Measurements from ENCODE around the gene NEB. TPM values are rescaled to one million over a fixed set of nuclear protein-coding genes. Genes with fewer than 3 reads are reported as not detected.

Gene NEB, protein sequence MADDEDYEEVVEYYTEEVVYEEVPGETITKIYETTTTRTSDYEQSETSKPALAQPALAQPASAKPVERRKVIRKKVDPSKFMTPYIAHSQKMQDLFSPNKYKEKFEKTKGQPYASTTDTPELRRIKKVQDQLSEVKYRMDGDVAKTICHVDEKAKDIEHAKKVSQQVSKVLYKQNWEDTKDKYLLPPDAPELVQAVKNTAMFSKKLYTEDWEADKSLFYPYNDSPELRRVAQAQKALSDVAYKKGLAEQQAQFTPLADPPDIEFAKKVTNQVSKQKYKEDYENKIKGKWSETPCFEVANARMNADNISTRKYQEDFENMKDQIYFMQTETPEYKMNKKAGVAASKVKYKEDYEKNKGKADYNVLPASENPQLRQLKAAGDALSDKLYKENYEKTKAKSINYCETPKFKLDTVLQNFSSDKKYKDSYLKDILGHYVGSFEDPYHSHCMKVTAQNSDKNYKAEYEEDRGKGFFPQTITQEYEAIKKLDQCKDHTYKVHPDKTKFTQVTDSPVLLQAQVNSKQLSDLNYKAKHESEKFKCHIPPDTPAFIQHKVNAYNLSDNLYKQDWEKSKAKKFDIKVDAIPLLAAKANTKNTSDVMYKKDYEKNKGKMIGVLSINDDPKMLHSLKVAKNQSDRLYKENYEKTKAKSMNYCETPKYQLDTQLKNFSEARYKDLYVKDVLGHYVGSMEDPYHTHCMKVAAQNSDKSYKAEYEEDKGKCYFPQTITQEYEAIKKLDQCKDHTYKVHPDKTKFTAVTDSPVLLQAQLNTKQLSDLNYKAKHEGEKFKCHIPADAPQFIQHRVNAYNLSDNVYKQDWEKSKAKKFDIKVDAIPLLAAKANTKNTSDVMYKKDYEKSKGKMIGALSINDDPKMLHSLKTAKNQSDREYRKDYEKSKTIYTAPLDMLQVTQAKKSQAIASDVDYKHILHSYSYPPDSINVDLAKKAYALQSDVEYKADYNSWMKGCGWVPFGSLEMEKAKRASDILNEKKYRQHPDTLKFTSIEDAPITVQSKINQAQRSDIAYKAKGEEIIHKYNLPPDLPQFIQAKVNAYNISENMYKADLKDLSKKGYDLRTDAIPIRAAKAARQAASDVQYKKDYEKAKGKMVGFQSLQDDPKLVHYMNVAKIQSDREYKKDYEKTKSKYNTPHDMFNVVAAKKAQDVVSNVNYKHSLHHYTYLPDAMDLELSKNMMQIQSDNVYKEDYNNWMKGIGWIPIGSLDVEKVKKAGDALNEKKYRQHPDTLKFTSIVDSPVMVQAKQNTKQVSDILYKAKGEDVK (N-terminal part only)
- total RNA-seq (3.6 and 5.1 TPM in 2 replicates), polyA plus RNA-seq (4.0 and 4.6 TPM in 2 replicates), polyA minus RNA-seq (2.7 and 2.8 TPM in 2 replicates)
- 52.7 TPM for total RNA-seq (2013)

DNA sequence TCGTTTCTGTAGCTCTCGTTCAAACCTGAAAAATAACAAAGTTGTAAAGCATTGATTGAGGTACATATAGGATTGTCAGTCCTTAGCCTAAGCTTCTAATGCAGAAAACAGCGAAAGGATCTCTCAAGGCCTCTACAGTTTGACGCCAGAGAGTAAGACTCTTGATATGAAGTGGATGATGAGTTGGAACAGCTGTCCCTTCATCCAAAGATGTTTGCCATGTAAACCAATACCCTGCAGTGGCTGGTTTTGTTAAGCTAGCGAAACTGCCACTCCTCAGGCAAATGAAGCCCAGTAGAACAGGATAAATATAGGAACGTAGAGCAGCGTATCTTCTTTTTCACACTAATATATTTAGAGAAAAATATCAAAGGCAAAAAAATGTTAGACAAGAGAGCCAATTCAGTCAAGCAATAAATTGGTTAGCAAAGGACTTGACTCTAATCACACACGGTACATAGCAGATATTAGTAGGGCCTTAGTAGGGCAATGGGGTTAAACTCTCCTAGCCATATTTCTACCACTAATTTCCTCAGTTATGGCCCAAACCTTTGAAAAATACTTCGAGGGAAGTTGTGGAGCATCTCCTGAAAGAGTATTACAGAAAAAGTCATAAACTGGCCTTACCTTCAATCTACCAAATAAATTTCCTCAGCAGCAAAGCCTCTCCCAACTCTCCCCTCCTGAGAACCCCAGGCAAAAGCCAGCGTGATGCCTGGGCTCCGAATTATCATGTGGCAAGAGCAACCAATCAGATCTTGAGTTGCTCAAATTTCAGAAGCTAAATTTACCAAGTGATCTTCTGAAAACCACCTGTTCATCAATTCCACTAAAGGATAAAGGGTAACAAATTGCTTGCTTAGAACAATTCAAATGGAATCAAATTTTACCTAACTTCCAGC, at the start of gene NEB:
Gene NEB (minus strand): TSS at position 706 of the 902 bp plus-strand sequence. CDS start 1,320 bp downstream, outside the sequence.
- Mint-ChIP-seq H3K27ac (no peak within 1 kb of the TSS), H3K4me1 (peaks cover 25% of the 10 kb centered on the region), H3K4me3 (no peak within 1 kb of the TSS), H3K9me3 (ENCODE audit: insufficient read depth) (no peaks in the 10 kb centered on the region), H3K27me3 (no peaks in the 10 kb centered on the region)
- Histone ChIP-seq H3K4me3 (ENCODE audit: control extremely low read depth in 1 of 5, extremely low read depth in 1 of 5, insufficient read depth in 1 of 5, low read depth in 2 of 5, low read length in 4 of 5) (no peak within 1 kb of the TSS), H3K27me3 (replicated peaks in 1 of 4; ENCODE audit: control extremely low read depth in 1 of 4, control insufficient read depth in 3 of 4, insufficient read depth in 4 of 4, low read length in 3 of 4) (no peaks in the 10 kb centered on the region), H3K79me2 (ENCODE audit: control insufficient read depth, insufficient read depth, low read length) (no peaks in the 10 kb centered on the region), H3K36me3 (replicated peaks in 1 of 2; ENCODE audit: control extremely low read depth in 1 of 2, control insufficient read depth in 1 of 2, extremely low read depth in 1 of 2, insufficient read depth in 2 of 2, low read length in 1 of 2) (no peaks in the 10 kb centered on the region), H2AFZ (ENCODE audit: insufficient read depth, low read depth, low read length, poor library complexity, severe bottlenecking) (no peak within 1 kb of the TSS), H3K4me1 (ENCODE audit: control insufficient read depth in 2 of 2, insufficient read depth in 2 of 2, low read length in 2 of 2) (peaks cover 19 to 20% of the 10 kb centered on the region in 2 donors), H3K27ac (ENCODE audit: low read length in 2 of 2) (no peak within 1 kb of the TSS), H3K9me3 (ENCODE audit: control extremely low read depth in 1 of 3, control insufficient read depth in 2 of 3, insufficient read depth in 1 of 3, low read length in 2 of 3) (peaks cover 0 to 4% (median under 1%) of the 10 kb centered on the region in 3 donors), H4K20me1 (ENCODE audit: control insufficient read depth, insufficient read depth, low read length, poor library complexity, severe bottlenecking) (no peaks in the 10 kb centered on the region), H3K4me2 (replicated peaks; ENCODE audit: low read depth, low read length, poor library complexity, severe bottlenecking) (no peak within 1 kb of the TSS), H3K9ac (ENCODE audit: low read length) (no peak within 1 kb of the TSS)
- DNase-seq = no peak
- intact Hi-C loops (cut with micrococcal nuclease) = no loop called here
- ATAC-seq (ENCODE audit: low read depth) = no peak
- ChIA-PET CTCF (no interaction called here), POLR2A (no interaction called here)
- WGBS (ENCODE audit: insufficient coverage) = 95% methylated on average over 4 of the region's 11 CpGs
- TF ChIP-seq, protein P1, sequence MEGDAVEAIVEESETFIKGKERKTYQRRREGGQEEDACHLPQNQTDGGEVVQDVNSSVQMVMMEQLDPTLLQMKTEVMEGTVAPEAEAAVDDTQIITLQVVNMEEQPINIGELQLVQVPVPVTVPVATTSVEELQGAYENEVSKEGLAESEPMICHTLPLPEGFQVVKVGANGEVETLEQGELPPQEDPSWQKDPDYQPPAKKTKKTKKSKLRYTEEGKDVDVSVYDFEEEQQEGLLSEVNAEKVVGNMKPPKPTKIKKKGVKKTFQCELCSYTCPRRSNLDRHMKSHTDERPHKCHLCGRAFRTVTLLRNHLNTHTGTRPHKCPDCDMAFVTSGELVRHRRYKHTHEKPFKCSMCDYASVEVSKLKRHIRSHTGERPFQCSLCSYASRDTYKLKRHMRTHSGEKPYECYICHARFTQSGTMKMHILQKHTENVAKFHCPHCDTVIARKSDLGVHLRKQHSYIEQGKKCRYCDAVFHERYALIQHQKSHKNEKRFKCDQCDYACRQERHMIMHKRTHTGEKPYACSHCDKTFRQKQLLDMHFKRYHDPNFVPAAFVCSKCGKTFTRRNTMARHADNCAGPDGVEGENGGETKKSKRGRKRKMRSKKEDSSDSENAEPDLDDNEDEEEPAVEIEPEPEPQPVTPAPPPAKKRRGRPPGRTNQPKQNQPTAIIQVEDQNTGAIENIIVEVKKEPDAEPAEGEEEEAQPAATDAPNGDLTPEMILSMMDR (IDR thresholded peaks at IDR 0.05) = no peak
- TF ChIP-seq EZH2 (IDR thresholded peaks at IDR 0.05; ENCODE audit: borderline replicate concordance, insufficient read depth, low read depth, low read length, poor library complexity, severe bottlenecking) = no peak
